BLaER1 treated with 17β-estradiol and CSF1 and Interleukin-3, amounts not matched to agents 10 nM and 100 nM (cell line): ENCODE results near the gene SLAIN2.
"Not testable (repeated sequence)": the region's sequence is repeated elsewhere in the genome, so short reads cannot be mapped to it uniquely, and the experiment has no call there.

ENCODE experiments used
- H3K27ac ChIP-seq, 11 experiments: shearing (Covaris generic); formaldehyde crosslinking; 2 replicates each; pipeline ENCODE4 v1.8.1; 2022
- H3K27me3 ChIP-seq, 11 experiments: shearing (Covaris generic); formaldehyde crosslinking; 2 replicates each; pipeline ENCODE4 v1.8.1; 2022
- H3K36me3 ChIP-seq, 11 experiments: shearing (Covaris generic); formaldehyde crosslinking; 2 replicates each; pipeline ENCODE4 v1.8.1; 2022
- H3K4me1 ChIP-seq, 10 experiments: shearing (Covaris generic); formaldehyde crosslinking; 2 replicates each; pipeline ENCODE4 v1.8.1; 2022
- H3K4me2 ChIP-seq, 11 experiments: shearing (Covaris generic); formaldehyde crosslinking; 2 replicates each; pipeline ENCODE4 v1.8.1; 2022
- H3K4me3 ChIP-seq, 10 experiments: shearing (Covaris generic); formaldehyde crosslinking; 2 replicates each; pipeline ENCODE4 v1.8.1; 2022
- H3K9ac ChIP-seq, 11 experiments: shearing (Covaris generic); formaldehyde crosslinking; 2 replicates each; pipeline ENCODE4 v1.8.1; 2022
- H3K9me3 ChIP-seq, 11 experiments: shearing (Covaris generic); formaldehyde crosslinking; replicated peaks in 1 of 11; 2 replicates each; pipeline ENCODE4 v1.8.1; 2022
- H4K20me1 ChIP-seq, 11 experiments: shearing (Covaris generic); formaldehyde crosslinking; 2 replicates each; pipeline ENCODE4 v1.8.1; 2022
- Cebpa-rat ChIP-seq, 11 experiments: shearing (Covaris generic); IDR thresholded peaks; 2 replicates each; pipeline ENCODE4 v1.8.1; 2022

SLAIN2 gene

DNA sequence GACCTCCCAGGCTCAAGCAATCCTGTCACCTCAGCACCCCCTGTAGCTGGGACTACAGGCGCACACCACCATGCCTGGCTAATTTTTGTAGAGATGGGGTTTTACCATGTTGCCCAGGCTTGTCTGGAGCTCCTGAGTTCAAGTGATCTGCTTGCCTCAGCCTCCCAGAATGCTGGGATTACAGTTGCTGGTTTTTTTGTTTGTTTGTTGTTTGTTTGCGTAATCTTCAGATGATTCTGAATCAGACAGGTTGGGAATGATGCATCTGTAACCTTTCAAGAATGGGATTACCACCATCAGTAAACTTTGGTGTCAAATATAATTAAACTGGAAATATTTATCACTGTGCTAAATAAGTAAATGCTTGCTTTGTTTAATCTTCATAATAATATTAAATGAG is 79.8 kb downstream of the SLAIN2 start:
- no peaks in the 10 kb centered on the region for H3K4me1 ChIP-seq
- no peak overlapping the region for H3K4me2 ChIP-seq
- peaks cover 39 to 77% (median 59%) of the 10 kb centered on the region in 11 experiments for H3K36me3 ChIP-seq
- H3K27me3 ChIP-seq: no peaks in the 10 kb centered on the region
- H4K20me1 ChIP-seq: peaks cover 0 to 4% (median 0%) of the 10 kb centered on the region in 11 experiments; a peak in 1 of 22 replicates
- H3K27ac ChIP-seq: no peak overlapping the region
- peaks cover 0 to 10% (median 6%) of the 10 kb centered on the region in 11 experiments; a peak in 7 of 22 replicates for H3K9me3 ChIP-seq
- no peak overlapping the region for H3K9ac ChIP-seq
- H3K4me3 ChIP-seq: no peak overlapping the region
- no peak for TF ChIP-seq Cebpa-rat (IDR thresholded peaks at IDR 0.05)

DNA sequence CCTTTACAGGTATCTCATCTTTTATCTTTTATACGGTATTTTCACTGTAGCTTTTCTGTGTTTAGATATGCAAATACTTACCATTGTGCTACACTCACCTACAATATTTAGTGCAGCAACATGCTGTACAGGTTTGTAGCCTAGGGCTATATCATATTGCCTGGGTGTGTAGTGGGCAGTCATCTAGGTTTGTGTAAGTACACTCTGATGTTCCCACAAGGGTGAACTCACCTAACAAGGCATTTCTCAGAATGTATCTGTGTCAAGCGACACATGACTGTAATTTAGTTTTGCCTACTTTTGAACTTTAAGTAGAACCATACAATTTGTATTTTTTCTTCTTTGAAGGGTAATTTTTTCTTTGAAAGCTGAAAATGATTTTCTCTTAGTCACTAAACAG is 87.6 kb downstream of the SLAIN2 start:
- TF ChIP-seq Cebpa-rat (IDR thresholded peaks at IDR 0.05): no peak
- Histone ChIP-seq H4K20me1 (no peaks in the 10 kb centered on the region), H3K27me3 (no peaks in the 10 kb centered on the region), H3K27ac (no peak overlapping the region), H3K9me3 (0 out of 22 replicates have a peak, but pooled peaks cover 0 to 5% (median 0%) of the 10 kb centered on the region in 11 experiments), H3K4me1 (peaks cover 0 to 10% (median 4%) of the 10 kb centered on the region in 10 experiments; a peak in 6 of 20 replicates), H3K4me3 (no peak overlapping the region), H3K9ac (no peak overlapping the region), H3K4me2 (no peak overlapping the region), H3K36me3 (peaks cover 10 to 50% (median 27%) of the 10 kb centered on the region in 11 experiments; a peak in 18 of 22 replicates)

DNA sequence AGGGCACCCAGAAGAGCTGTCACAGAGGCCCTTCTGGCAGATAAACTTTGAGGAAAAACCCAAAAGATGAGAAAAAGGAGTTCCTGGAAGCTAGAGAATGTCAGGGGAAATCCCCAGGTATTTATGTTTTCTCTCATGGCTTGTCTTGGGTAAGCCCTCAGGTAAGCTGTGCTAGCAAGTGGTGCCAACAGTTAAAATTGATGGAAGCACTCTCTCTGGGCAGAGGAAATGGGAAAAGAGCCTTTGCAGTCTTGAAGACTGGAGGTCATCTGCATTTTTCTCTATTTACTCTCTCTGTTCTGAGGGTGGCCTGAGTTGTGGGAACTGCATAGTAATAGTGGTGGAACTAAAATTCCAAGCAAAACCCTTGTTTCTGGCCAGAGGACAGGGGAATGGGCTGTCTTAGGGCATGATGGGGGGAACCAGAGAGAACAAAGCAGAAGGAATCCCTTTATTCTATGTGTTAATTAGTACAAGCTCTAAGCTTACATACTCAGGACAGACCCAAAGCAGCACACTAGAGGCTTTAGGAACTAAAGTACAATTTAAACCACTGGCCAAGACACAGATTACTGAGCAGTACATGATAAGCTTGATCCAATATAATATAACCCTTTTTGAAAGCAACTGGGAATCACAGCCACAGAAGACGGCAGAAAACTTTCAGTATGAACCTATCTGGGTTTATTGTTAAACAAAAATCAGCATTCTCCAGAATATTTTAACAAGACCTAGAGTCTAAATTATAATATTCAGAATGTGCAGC is 88.6 kb downstream of the SLAIN2 start:
- Histone ChIP-seq H3K4me1 (peaks cover 0 to 10% (median 4%) of the 10 kb centered on the region in 10 experiments; a peak in 6 of 20 replicates), H3K4me3 (no peak overlapping the region), H3K9me3 (peaks cover 0 to 6% (median 0%) of the 10 kb centered on the region in 11 experiments; a peak in 1 of 22 replicates), H4K20me1 (no peaks in the 10 kb centered on the region), H3K9ac (no peak overlapping the region), H3K4me2 (no peak overlapping the region), H3K27ac (no peak overlapping the region), H3K27me3 (no peaks in the 10 kb centered on the region), H3K36me3 (peaks cover 10 to 40% (median 24%) of the 10 kb centered on the region in 11 experiments; a peak in 18 of 22 replicates)
- TF ChIP-seq Cebpa-rat (IDR thresholded peaks at IDR 0.05): no peak

DNA sequence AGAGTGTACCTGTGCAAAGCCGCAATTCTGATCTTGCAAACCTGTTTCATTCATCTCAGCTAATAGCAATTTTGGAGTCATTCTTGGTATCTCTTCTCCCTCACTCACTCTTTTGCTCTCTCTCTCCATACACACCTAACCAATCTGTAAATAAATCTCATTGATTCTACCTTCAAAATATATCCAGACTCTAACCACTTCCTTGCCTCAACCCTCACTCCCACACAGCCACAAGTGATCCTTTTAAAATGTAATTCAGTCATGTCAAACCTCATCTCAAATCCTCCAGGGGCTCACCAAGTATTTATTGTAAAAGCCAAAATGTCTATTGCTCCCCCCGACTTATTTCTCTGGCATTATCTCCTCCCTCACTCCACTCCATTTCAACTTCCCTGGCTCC is 90.1 kb downstream of the SLAIN2 start:
- Histone ChIP-seq H3K9ac (no peak overlapping the region), H3K27me3 (no peaks in the 10 kb centered on the region), H3K36me3 (peaks cover 7 to 26% (median 16%) of the 10 kb centered on the region in 11 experiments; a peak in 18 of 22 replicates), H3K4me3 (no peak overlapping the region), H3K9me3 (peaks cover 0 to 6% (median 0%) of the 10 kb centered on the region in 11 experiments; a peak in 1 of 22 replicates), H3K4me2 (0 out of 22 replicates have a peak overlapping the region, but pooled peaks of 1 of the 11 experiments have one; percentile 16), H3K27ac (no peak overlapping the region), H4K20me1 (no peaks in the 10 kb centered on the region), H3K4me1 (peaks cover 0 to 10% (median 4%) of the 10 kb centered on the region in 10 experiments; a peak in 6 of 20 replicates)
- TF ChIP-seq Cebpa-rat (IDR thresholded peaks at IDR 0.05): no peak

DNA sequence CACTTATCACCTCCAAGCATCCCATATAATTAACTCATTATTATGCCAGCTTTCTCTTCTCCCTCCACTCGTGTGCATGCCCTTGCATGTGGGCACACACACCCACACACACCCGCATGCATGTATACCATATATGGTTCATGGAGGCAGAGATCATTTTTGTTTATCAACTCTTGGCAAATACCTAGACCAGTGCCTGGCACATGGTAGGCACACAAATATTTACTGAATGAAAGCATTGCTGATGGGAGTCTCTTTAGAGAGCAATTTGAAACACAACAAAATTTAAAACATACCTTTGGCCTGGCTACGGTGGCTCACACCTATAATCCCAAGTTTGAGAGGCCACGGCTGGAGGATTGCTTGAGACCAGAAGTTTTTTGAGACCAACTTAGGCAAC is 90.7 kb downstream of the SLAIN2 start:
- Histone ChIP-seq H3K36me3 (peaks cover 3 to 19% (median 9%) of the 10 kb centered on the region in 11 experiments; a peak in 16 of 22 replicates), H3K4me3 (no peak overlapping the region), H3K9me3 (peaks cover 0 to 6% (median 0%) of the 10 kb centered on the region in 11 experiments; a peak in 1 of 22 replicates), H3K27ac (no peak overlapping the region), H3K4me1 (peaks cover 0 to 10% (median 4%) of the 10 kb centered on the region in 10 experiments; a peak in 6 of 20 replicates), H3K4me2 (no peak overlapping the region), H4K20me1 (no peaks in the 10 kb centered on the region), H3K9ac (no peak overlapping the region), H3K27me3 (no peaks in the 10 kb centered on the region)
- TF ChIP-seq Cebpa-rat (IDR thresholded peaks at IDR 0.05): no peak

DNA sequence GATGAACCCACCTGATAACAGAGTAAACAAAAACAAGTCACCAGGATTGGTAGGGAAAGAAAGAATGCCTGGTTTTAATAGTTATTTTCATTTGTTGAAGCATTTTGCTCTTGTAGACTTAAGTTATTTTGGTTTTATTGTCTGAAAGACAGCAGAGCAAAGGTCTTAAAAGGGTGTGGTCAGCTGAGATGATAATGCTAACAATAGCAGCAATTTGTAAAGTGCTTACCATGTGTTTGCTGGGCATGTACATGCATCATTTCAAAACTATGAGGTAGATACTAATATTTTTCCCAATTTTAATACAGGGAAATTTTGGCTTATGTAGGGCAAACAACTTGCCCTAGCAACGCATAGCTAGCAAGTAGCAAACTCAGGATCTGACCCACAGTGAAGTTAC is 95.0 kb downstream of the SLAIN2 start:
- no peak overlapping the region for H3K9ac ChIP-seq
- no peak for TF ChIP-seq Cebpa-rat (IDR thresholded peaks at IDR 0.05)
- no peak overlapping the region for H3K27ac ChIP-seq
- no peaks in the 10 kb centered on the region for H3K36me3 ChIP-seq
- no peak overlapping the region for H3K4me3 ChIP-seq
- no peaks in the 10 kb centered on the region for H3K27me3 ChIP-seq
- peaks cover 0 to 10% (median 4%) of the 10 kb centered on the region in 10 experiments; a peak in 8 of 20 replicates for H3K4me1 ChIP-seq
- no peaks in the 10 kb centered on the region for H4K20me1 ChIP-seq
- peaks cover 0 to 12% (median 0%) of the 10 kb centered on the region in 11 experiments; a peak in 8 of 22 replicates for H3K9me3 ChIP-seq
- H3K4me2 ChIP-seq: no peak overlapping the region

DNA sequence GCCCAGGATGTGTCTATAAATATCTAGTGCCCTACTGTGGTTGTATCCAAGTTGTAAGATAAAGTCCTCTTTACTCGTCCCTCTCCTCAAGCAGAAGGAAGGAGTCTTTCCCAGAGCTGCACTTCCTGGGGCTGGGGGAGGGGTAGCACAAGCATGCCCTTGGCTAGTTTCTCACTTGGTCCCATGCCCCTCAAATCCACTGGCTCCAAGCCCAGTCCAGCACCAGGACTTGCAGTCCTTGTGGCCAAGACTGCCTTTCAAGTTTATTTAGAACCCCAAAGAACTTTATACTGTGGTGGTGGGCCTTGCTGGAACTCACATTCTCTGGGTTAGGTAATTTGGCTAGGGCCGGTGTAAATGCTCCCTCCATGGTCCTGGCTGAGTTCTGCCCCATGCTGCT is 98.7 kb downstream of the SLAIN2 start:
- no peaks in the 10 kb centered on the region for H3K27me3 ChIP-seq
- H3K4me1 ChIP-seq: peaks cover 0 to 10% (median 0%) of the 10 kb centered on the region in 10 experiments; a peak in 3 of 20 replicates
- H3K27ac ChIP-seq: no peak overlapping the region
- H3K36me3 ChIP-seq: no peaks in the 10 kb centered on the region
- H3K4me3 ChIP-seq: no peak overlapping the region
- no peak overlapping the region for H3K4me2 ChIP-seq
- no peak for TF ChIP-seq Cebpa-rat (IDR thresholded peaks at IDR 0.05)
- H3K9ac ChIP-seq: no peak overlapping the region
- peaks cover 0 to 26% (median 0%) of the 10 kb centered on the region in 11 experiments; a peak in 7 of 22 replicates for H3K9me3 ChIP-seq
- no peaks in the 10 kb centered on the region for H4K20me1 ChIP-seq

DNA sequence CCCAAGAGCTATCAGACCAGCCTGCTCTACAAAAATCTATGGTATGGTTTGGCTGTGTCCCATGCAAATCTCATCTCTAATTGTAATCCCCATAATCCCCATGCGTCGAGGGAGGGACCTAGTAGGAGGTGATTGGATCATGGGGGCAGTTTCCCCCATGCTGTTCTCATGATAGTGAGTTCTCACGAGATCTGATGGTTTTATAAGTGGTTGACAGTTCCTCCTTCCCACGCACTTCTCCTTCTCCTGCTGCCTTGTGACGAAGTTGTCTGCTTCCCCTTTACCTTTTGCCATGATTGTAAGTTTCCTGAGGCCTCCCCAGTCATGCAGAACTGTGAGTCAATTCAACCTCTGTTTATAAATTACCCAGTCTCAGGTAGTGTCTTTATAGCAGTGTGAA is 99.6 kb downstream of the SLAIN2 start:
- H3K9ac ChIP-seq, H3K27me3 ChIP-seq, H3K36me3 ChIP-seq, H3K27ac ChIP-seq, H4K20me1 ChIP-seq, H3K4me1 ChIP-seq, H3K4me3 ChIP-seq: not testable (repeated sequence)
- H3K9me3 ChIP-seq: peaks cover 0 to 26% (median 0%) of the 10 kb centered on the region in 11 experiments; a peak in 7 of 22 replicates
- H3K4me2 ChIP-seq: peak overlapping the region in 1 of 11 experiments; percentile 15; a peak in 1 of 22 replicates

DNA sequence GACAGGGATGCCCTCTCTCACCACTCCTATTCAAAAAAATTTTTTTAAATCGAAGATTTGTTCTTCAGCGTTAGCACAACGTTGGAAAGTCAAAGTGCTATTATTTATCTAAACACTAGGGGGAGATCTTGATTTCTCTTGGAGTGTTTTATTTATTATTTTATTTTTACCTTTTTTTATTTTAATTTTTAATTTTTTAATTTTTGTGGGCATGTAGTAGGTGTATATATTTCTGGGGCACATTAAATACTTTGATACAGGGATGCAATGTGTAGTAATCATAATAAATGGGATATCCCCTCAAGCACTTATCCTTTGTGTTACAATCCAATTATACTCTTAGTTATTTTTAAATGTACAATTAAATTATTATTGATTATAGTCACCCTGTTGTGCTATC is 104.4 kb downstream of the SLAIN2 start:
- Histone ChIP-seq H3K9me3 (peaks cover 0 to 21% (median 0%) of the 10 kb centered on the region in 11 experiments; a peak in 6 of 22 replicates), H3K36me3 (no peaks in the 10 kb centered on the region), H3K4me2 (no peak overlapping the region)

More for the DNA sequence above, 104.4 kb downstream of the SLAIN2 start:
- TF ChIP-seq Cebpa-rat (IDR thresholded peaks at IDR 0.05): no peak
- Histone ChIP-seq H3K4me1 (peaks cover 0 to 6% (median 0%) of the 10 kb centered on the region in 10 experiments; a peak in 4 of 20 replicates), H3K9ac (no peak overlapping the region), H4K20me1 (no peaks in the 10 kb centered on the region), H3K27ac (no peak overlapping the region), H3K27me3 (no peaks in the 10 kb centered on the region), H3K4me3 (no peak overlapping the region)
